ENCODE results near the gene LGALS8. TPM values are rescaled to one million over a fixed set of nuclear protein-coding genes. Genes with fewer than 3 reads are reported as not detected.

Gene LGALS8
- total RNA-seq, 2 donors from 2014 or later, result 70.1 to 96.9 TPM

- H3K36me3 Mint-ChIP-seq (ENCODE audit: insufficient read depth in 2 of 2), result peaks cover 6 to 24% of the 10 kb centered on the region in 2 donors
- no peak overlapping the region for H3K27ac Mint-ChIP-seq
- H3K4me3 Mint-ChIP-seq, result no peak overlapping the region
- ATAC-seq (replicated peaks in 1 of 2) (no peak), DNase-seq (no peak)
- H3K4me1 Mint-ChIP-seq (ENCODE audit: low read depth), result peaks cover 39% of the 10 kb centered on the region
- no peaks in the 10 kb centered on the region for H3K9me3 Mint-ChIP-seq
- no peaks in the 10 kb centered on the region for H3K27me3 Mint-ChIP-seq (ENCODE audit: low read depth)
These were observed 11.4 kb downstream of the LGALS8 start for GRCh38 chr1:236535190-236535589.

GRCh38 chr1:236535662-236536161, 11.9 kb downstream of the LGALS8 start:
- H3K4me1 Mint-ChIP-seq (ENCODE audit: low read depth), result peaks cover 35% of the 10 kb centered on the region
- H3K4me3 Mint-ChIP-seq, result no peak overlapping the region
- H3K9me3 Mint-ChIP-seq, result no peaks in the 10 kb centered on the region
- peak overlapping the region; percentile 41 for H3K27ac Mint-ChIP-seq
- peaks cover 6 to 24% of the 10 kb centered on the region in 2 donors for H3K36me3 Mint-ChIP-seq (ENCODE audit: insufficient read depth in 2 of 2)
- DNase-seq (no peak), ATAC-seq (replicated peaks in 1 of 2) (no peak)
- H3K27me3 Mint-ChIP-seq (ENCODE audit: low read depth), result no peaks in the 10 kb centered on the region

- no peaks in the 10 kb centered on the region for H3K9me3 Mint-ChIP-seq
- H3K36me3 Mint-ChIP-seq (ENCODE audit: insufficient read depth in 2 of 2), result peaks cover 6 to 23% of the 10 kb centered on the region in 2 donors
- H3K27ac Mint-ChIP-seq, result no peak overlapping the region
- H3K4me3 Mint-ChIP-seq, result no peak overlapping the region
- no peaks in the 10 kb centered on the region for H3K27me3 Mint-ChIP-seq (ENCODE audit: low read depth)
- ATAC-seq (replicated peaks in 1 of 2), result no peak
- DNase-seq, result no peak
- H3K4me1 Mint-ChIP-seq (ENCODE audit: low read depth), result peaks cover 32% of the 10 kb centered on the region
These were observed 12.8 kb downstream of the LGALS8 start for GRCh38 chr1:236536540-236536939.

- Mint-ChIP-seq H3K36me3 (ENCODE audit: insufficient read depth in 2 of 2) (peaks cover 10 to 37% of the 10 kb centered on the region in 2 donors), H3K27ac (peak overlapping the region; percentile 34), H3K4me1 (ENCODE audit: low read depth) (peaks cover 18% of the 10 kb centered on the region), H3K9me3 (no peaks in the 10 kb centered on the region), H3K4me3 (no peak overlapping the region), H3K27me3 (ENCODE audit: low read depth) (no peaks in the 10 kb centered on the region)
- DNase-seq (no peak), ATAC-seq (replicated peaks in 1 of 2) (no peak)
These were observed 17.2 kb downstream of the LGALS8 start for GRCh38 chr1:236540813-236541465.

GRCh38 chr1:236541710-236542109, 17.9 kb downstream of the LGALS8 start:
- Mint-ChIP-seq H3K27ac (peak overlapping the region; percentile 15), H3K36me3 (ENCODE audit: insufficient read depth in 2 of 2) (peaks cover 13 to 41% of the 10 kb centered on the region in 2 donors), H3K9me3 (no peaks in the 10 kb centered on the region), H3K4me1 (ENCODE audit: low read depth) (peaks cover 19% of the 10 kb centered on the region), H3K27me3 (ENCODE audit: low read depth) (no peaks in the 10 kb centered on the region), H3K4me3 (no peak overlapping the region)
- ATAC-seq (replicated peaks in 1 of 2) (no peak), DNase-seq (no peak)

- no peaks in the 10 kb centered on the region for H3K9me3 Mint-ChIP-seq
- no peaks in the 10 kb centered on the region for H3K27me3 Mint-ChIP-seq (ENCODE audit: low read depth)
- DNase-seq (no peak), ATAC-seq (replicated peaks in 1 of 2) (no peak)
- no peak overlapping the region for H3K4me3 Mint-ChIP-seq
- peak overlapping the region; percentile 6 for H3K27ac Mint-ChIP-seq
- H3K36me3 Mint-ChIP-seq (ENCODE audit: insufficient read depth in 2 of 2), result peaks cover 11 to 33% of the 10 kb centered on the region in 2 donors
- peaks cover 19% of the 10 kb centered on the region for H3K4me1 Mint-ChIP-seq (ENCODE audit: low read depth)
These were observed 19.4 kb downstream of the LGALS8 start for GRCh38 chr1:236543065-236543669.

GRCh38 chr1:236545621-236546169, 21.9 kb downstream of the LGALS8 start:
- Mint-ChIP-seq H3K4me1 (ENCODE audit: low read depth) (peaks cover 19% of the 10 kb centered on the region), H3K9me3 (no peaks in the 10 kb centered on the region), H3K27me3 (ENCODE audit: low read depth) (no peaks in the 10 kb centered on the region), H3K27ac (peak overlapping the region; percentile 90), H3K4me3 (peak overlapping the region in 1 of 2 donors; percentile 0), H3K36me3 (ENCODE audit: insufficient read depth in 2 of 2) (peaks cover 16 to 39% of the 10 kb centered on the region in 2 donors)
- DNase-seq (no peak), ATAC-seq (replicated peaks in 1 of 2) (no peak)

GRCh38 chr1:236548452-236548851, 24.7 kb downstream of the LGALS8 start:
- Mint-ChIP-seq H3K9me3 (no peaks in the 10 kb centered on the region), H3K27me3 (ENCODE audit: low read depth) (no peaks in the 10 kb centered on the region), H3K4me3 (no peak overlapping the region), H3K27ac (peak overlapping the region; percentile 48), H3K4me1 (ENCODE audit: low read depth) (peaks cover 19% of the 10 kb centered on the region), H3K36me3 (ENCODE audit: insufficient read depth in 2 of 2) (peaks cover 17 to 42% of the 10 kb centered on the region in 2 donors)
- ATAC-seq (replicated peaks in 1 of 2), result no peak
- DNase-seq, result no peak

- no peak for ATAC-seq (replicated peaks in 1 of 2)
- H3K27me3 Mint-ChIP-seq (ENCODE audit: low read depth), result no peaks in the 10 kb centered on the region
- H3K4me1 Mint-ChIP-seq (ENCODE audit: low read depth), result peaks cover 3% of the 10 kb centered on the region
- H3K27ac Mint-ChIP-seq, result peak overlapping the region; percentile 87
- H3K4me3 Mint-ChIP-seq, result no peak overlapping the region
- peaks cover 10 to 42% of the 10 kb centered on the region in 2 donors for H3K36me3 Mint-ChIP-seq (ENCODE audit: insufficient read depth in 2 of 2)
- no peak for DNase-seq
- H3K9me3 Mint-ChIP-seq, result no peaks in the 10 kb centered on the region
These were observed 27.4 kb downstream of the LGALS8 start for GRCh38 chr1:236550961-236551851.

- peaks cover 7 to 45% of the 10 kb centered on the region in 2 donors for H3K36me3 Mint-ChIP-seq (ENCODE audit: insufficient read depth in 2 of 2)
- peak overlapping the region; percentile 87 for H3K27ac Mint-ChIP-seq
- H3K9me3 Mint-ChIP-seq, result no peaks in the 10 kb centered on the region
- no peaks in the 10 kb centered on the region for H3K27me3 Mint-ChIP-seq (ENCODE audit: low read depth)
- ATAC-seq (replicated peaks in 1 of 2) (no peak), DNase-seq (no peak)
- H3K4me1 Mint-ChIP-seq (ENCODE audit: low read depth), result no peaks in the 10 kb centered on the region
- H3K4me3 Mint-ChIP-seq, result no peak overlapping the region
These were observed 28.3 kb downstream of the LGALS8 start for GRCh38 chr1:236552096-236552495.

- no peaks in the 10 kb centered on the region for H3K27me3 Mint-ChIP-seq (ENCODE audit: low read depth)
These were observed 29.1 kb downstream of the LGALS8 start for GRCh38 chr1:236552901-236553300.

GRCh38 chr1:236553370-236553769, 29.6 kb downstream of the LGALS8 start:
- peaks cover 7 to 49% of the 10 kb centered on the region in 2 donors for H3K36me3 Mint-ChIP-seq (ENCODE audit: insufficient read depth in 2 of 2)
- no peaks in the 10 kb centered on the region for H3K9me3 Mint-ChIP-seq
- no peak overlapping the region for H3K27ac Mint-ChIP-seq
- H3K4me1 Mint-ChIP-seq (ENCODE audit: low read depth), result no peaks in the 10 kb centered on the region
- H3K4me3 Mint-ChIP-seq, result no peak overlapping the region
- ATAC-seq (replicated peaks in 1 of 2), result peak in 1 of 2 donors; percentile 23
- no peaks in the 10 kb centered on the region for H3K27me3 Mint-ChIP-seq (ENCODE audit: low read depth)
- no peak for DNase-seq

More at GRCh38 chr1:236552901-236553300, 29.1 kb downstream of the LGALS8 start:
- Mint-ChIP-seq H3K9me3 (no peaks in the 10 kb centered on the region), H3K36me3 (ENCODE audit: insufficient read depth in 2 of 2) (peaks cover 7 to 46% of the 10 kb centered on the region in 2 donors), H3K4me3 (no peak overlapping the region), H3K27ac (no peak overlapping the region), H3K4me1 (ENCODE audit: low read depth) (no peaks in the 10 kb centered on the region)
- DNase-seq (no peak), ATAC-seq (replicated peaks in 1 of 2) (no peak)
